T follicular helper cell (primary cell): ENCODE data around the gene PLAAT4.
"Not testable (repeated sequence)": the region's sequence is repeated elsewhere in the genome, so short reads cannot be mapped to it uniquely, and the experiment has no call there.

Experiments used
- DNase-seq: peaks from one replicate; pipeline ENCODE4 v3.0.0-alpha.2; 2020; ENCODE audit warnings: low read depth

Gene PLAAT4

GRCh38 chr11:63511048-63511748 is 25.4 kb upstream of the PLAAT4 start:
- DNase-seq, result no peak

- DNase-seq, result no peak
These were observed 23.8 kb upstream of the PLAAT4 start for GRCh38 chr11:63512816-63513215.

GRCh38 chr11:63516109-63516508 is 20.5 kb upstream of the PLAAT4 start:
- DNase-seq, result no peak

GRCh38 chr11:63517156-63517555 is 19.5 kb upstream of the PLAAT4 start:
- no peak for DNase-seq

GRCh38 chr11:63518548-63518947 is 18.1 kb upstream of the PLAAT4 start:
- DNase-seq, result no peak

GRCh38 chr11:63520606-63521170 is 15.9 kb upstream of the PLAAT4 start:
- no peak for DNase-seq

GRCh38 chr11:63521896-63522295 is 14.7 kb upstream of the PLAAT4 start:
- DNase-seq, result no peak

- no peak for DNase-seq
These were observed 13.5 kb upstream of the PLAAT4 start for GRCh38 chr11:63523151-63523550.

GRCh38 chr11:63527667-63528066 is 8.9 kb upstream of the PLAAT4 start:
- DNase-seq, result no peak

GRCh38 chr11:63528156-63528555 is 8.5 kb upstream of the PLAAT4 start:
- DNase-seq, result not testable (repeated sequence)

GRCh38 chr11:63528729-63529278 is 7.8 kb upstream of the PLAAT4 start:
- DNase-seq, result not testable (repeated sequence)

- not testable (repeated sequence) for DNase-seq
These were observed 7.2 kb upstream of the PLAAT4 start for GRCh38 chr11:63529373-63529772.

- no peak for DNase-seq
These were observed 6.6 kb upstream of the PLAAT4 start for GRCh38 chr11:63530021-63530420.

- DNase-seq, result peak; percentile 54
These were observed 5.4 kb upstream of the PLAAT4 start for GRCh38 chr11:63531074-63531792.

- DNase-seq, result no peak
These were observed 4.5 kb upstream of the PLAAT4 start for GRCh38 chr11:63532117-63532516.

GRCh38 chr11:63532799-63533475 is 3.7 kb upstream of the PLAAT4 start:
- DNase-seq, result no peak

GRCh38 chr11:63534076-63534475 is 2.5 kb upstream of the PLAAT4 start:
- DNase-seq, result no peak

- DNase-seq, result no peak
These were observed 1.6 kb upstream of the PLAAT4 start for GRCh38 chr11:63534895-63535461.

GRCh38 chr11:63535734-63536133 is 874 bp upstream of the PLAAT4 start:
- no peak for DNase-seq

- no peak for DNase-seq
These were observed 889 bp downstream of the PLAAT4 start for GRCh38 chr11:63537293-63538101.

GRCh38 chr11:63542506-63542905 is 5.9 kb downstream of the PLAAT4 start:
- DNase-seq, result not testable (repeated sequence)
